Measurements from ENCODE around the gene SPTAN1. TPM values are rescaled to one million over a fixed set of nuclear protein-coding genes. Genes with fewer than 3 reads are reported as not detected.
"Not testable (repeated sequence)": the region's sequence is repeated elsewhere in the genome, so short reads cannot be mapped to it uniquely, and the experiment has no call there.

The SPTAN1 gene
- 100 to 1,000 TPM; 301 to 420 (median 400) TPM for total RNA-seq
- 225 TPM for total RNA-seq (2013)

DNA sequence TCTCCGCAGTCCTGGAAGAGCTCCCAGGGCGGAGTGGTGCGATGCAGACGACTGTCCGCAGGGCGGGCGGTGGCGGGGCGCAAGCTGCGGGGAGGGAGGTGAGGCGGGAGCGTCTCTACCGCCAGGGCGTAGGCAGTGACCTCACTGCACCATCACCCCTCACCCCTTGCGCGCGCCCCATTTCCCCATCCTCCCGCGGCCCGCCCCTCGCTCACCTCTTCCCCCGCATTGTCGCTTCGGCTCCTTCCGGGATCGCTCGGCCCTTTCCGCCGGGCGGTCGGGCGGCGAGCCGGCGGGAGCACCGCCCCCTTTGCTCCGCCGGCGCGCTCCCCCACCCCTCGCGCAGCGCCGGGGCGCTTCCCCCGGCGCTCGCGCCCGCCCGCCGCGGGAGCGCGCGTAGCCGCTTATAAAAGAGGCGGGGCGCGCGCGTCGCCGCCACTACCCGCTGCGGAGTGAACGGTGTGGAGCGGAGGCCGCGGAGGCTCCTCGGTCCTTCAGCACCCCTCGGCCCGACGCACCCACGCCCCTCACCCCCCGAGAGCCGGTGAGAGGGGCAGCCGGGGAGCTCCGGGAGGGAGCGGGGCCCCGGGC is at the start of gene SPTAN1:
TSS of gene SPTAN1 (plus strand) at position 435 of the 591 bp plus-strand sequence. CDS start 14,154 bp downstream, outside the sequence.
- Histone ChIP-seq H3K27ac (ENCODE audit: low read length) (peak within 1 kb of the TSS; percentile 88), H3K36me3 (ENCODE audit: control insufficient read depth, insufficient read depth, low read length) (no peaks in the 10 kb centered on the region), H3K4me1 (ENCODE audit: control insufficient read depth, insufficient read depth, low read length) (peaks cover 29% of the 10 kb centered on the region), H3K9me3 (ENCODE audit: control insufficient read depth, insufficient read depth, low read length) (no peaks in the 10 kb centered on the region), H3K27me3 (ENCODE audit: control insufficient read depth, insufficient read depth, low read length) (no peaks in the 10 kb centered on the region), H3K4me3 (ENCODE audit: low read length) (peak within 1 kb of the TSS; percentile 68)
- TF ChIP-seq, protein P1, sequence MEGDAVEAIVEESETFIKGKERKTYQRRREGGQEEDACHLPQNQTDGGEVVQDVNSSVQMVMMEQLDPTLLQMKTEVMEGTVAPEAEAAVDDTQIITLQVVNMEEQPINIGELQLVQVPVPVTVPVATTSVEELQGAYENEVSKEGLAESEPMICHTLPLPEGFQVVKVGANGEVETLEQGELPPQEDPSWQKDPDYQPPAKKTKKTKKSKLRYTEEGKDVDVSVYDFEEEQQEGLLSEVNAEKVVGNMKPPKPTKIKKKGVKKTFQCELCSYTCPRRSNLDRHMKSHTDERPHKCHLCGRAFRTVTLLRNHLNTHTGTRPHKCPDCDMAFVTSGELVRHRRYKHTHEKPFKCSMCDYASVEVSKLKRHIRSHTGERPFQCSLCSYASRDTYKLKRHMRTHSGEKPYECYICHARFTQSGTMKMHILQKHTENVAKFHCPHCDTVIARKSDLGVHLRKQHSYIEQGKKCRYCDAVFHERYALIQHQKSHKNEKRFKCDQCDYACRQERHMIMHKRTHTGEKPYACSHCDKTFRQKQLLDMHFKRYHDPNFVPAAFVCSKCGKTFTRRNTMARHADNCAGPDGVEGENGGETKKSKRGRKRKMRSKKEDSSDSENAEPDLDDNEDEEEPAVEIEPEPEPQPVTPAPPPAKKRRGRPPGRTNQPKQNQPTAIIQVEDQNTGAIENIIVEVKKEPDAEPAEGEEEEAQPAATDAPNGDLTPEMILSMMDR (IDR thresholded peaks at IDR 0.05) = no peak
- Mint-ChIP-seq H3K9me3 (no peaks in the 10 kb centered on the region), H3K27me3 (ENCODE audit: low read depth in 2 of 2) (no peaks in the 10 kb centered on the region), H3K27ac (peak within 1 kb of the TSS in 1 of 2 donors; percentile 94), H3K4me3 (peak within 1 kb of the TSS; percentile 93), H3K36me3 (no peaks in the 10 kb centered on the region), H3K4me1 (peaks cover 36 to 38% of the 10 kb centered on the region in 2 donors)
- intact Hi-C loops (cut with micrococcal nuclease) = loop anchor here (1.0 to 2.0 kb wide), 3 partner anchors 47 to 113 kb away; partner anchors contain the start of genes GLE1 and ODF2
- ATAC-seq (peak; percentile 86 to 94 (median 87)), DNase-seq (peak; percentile 92 to 97)
- WGBS (ENCODE audit: insufficient coverage) = under 1% methylated on average over 81 of the region's 81 CpGs

DNA sequence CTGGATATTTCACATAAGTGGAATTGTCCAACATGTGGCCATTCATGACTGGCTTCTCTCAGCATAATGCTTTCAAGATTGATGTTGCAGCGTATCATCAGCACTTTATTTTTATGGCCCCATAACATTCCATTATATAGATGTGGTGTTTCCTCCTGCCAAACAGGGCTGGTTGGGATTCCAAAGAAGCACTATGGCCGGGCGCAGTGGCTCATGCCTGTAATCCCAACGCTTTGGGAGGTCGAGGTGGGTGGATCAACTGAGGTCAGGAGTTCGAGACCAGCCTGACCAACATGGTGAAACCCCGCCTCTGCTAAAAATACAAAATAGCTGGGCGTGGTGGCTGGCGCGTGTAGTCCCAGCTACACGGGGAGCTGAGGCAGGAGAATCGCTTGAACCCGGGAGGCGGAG is 49.0 kb upstream of the SPTAN1 start:
- H3K27me3 Mint-ChIP-seq (ENCODE audit: low read depth in 2 of 2); H3K9me3 ChIP-seq (ENCODE audit: control insufficient read depth, insufficient read depth, low read length); H3K4me3 ChIP-seq (ENCODE audit: low read length); DNase-seq; ATAC-seq; H3K9me3 Mint-ChIP-seq; H3K27ac ChIP-seq (ENCODE audit: low read length); H3K27me3 ChIP-seq (ENCODE audit: control insufficient read depth, insufficient read depth, low read length); intact Hi-C loops (cut with micrococcal nuclease): not testable (repeated sequence)
- peaks cover 16% of the 10 kb centered on the region for H3K4me1 ChIP-seq (ENCODE audit: control insufficient read depth, insufficient read depth, low read length)
- H3K36me3 Mint-ChIP-seq = peaks cover 12% of the 10 kb centered on the region
- WGBS (ENCODE audit: insufficient coverage) = 84% methylated on average over 14 of the region's 14 CpGs
- peaks cover 17 to 28% of the 10 kb centered on the region in 2 donors for H3K4me1 Mint-ChIP-seq
- peaks cover 20% of the 10 kb centered on the region for H3K36me3 ChIP-seq (ENCODE audit: control insufficient read depth, insufficient read depth, low read length)
- H3K4me3 Mint-ChIP-seq = peak overlapping the region; percentile 98
- H3K27ac Mint-ChIP-seq = peak overlapping the region; percentile 66 to 95

DNA sequence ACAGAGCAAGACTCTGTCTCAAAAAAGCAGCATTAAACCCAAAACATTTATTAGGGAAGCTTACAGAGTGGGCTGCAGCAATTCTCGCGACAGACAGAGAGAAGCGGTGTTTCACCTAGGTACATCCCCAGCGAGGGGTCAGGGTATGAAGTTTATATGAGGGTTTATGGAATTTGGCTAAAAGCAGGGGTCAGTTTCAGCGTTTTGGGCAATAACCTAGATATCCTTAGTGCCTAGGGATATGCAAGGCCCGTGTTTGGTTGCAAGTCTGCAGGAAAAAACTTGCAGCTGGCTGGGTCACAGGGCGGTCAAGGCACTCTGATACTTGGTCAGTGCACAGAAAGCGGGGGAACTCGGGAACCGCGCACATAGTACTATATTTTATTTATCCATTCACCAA is 48.5 kb upstream of the SPTAN1 start:
- Histone ChIP-seq H3K4me1 (ENCODE audit: control insufficient read depth, insufficient read depth, low read length) (peaks cover 16% of the 10 kb centered on the region), H3K36me3 (ENCODE audit: control insufficient read depth, insufficient read depth, low read length) (peaks cover 18% of the 10 kb centered on the region), H3K4me3 (ENCODE audit: low read length) (peak overlapping the region; percentile 81), H3K27ac (ENCODE audit: low read length) (no peak overlapping the region), H3K9me3 (ENCODE audit: control insufficient read depth, insufficient read depth, low read length) (no peaks in the 10 kb centered on the region), H3K27me3 (ENCODE audit: control insufficient read depth, insufficient read depth, low read length) (no peaks in the 10 kb centered on the region)
- Mint-ChIP-seq H3K4me1 (peaks cover 22 to 32% of the 10 kb centered on the region in 2 donors), H3K27me3 (ENCODE audit: low read depth in 2 of 2) (no peaks in the 10 kb centered on the region), H3K4me3 (peak overlapping the region; percentile 98), H3K27ac (peak overlapping the region; percentile 95), H3K36me3 (peaks cover 12% of the 10 kb centered on the region), H3K9me3 (no peaks in the 10 kb centered on the region)
- TF ChIP-seq, protein P1 (IDR thresholded peaks at IDR 0.05) = no peak
- 41% methylated on average over 8 of the region's 11 CpGs for WGBS (ENCODE audit: insufficient coverage)
- intact Hi-C loops (cut with micrococcal nuclease) = loop anchor here (2.0 kb wide), 2 partner anchors 47 to 49 kb away; partner anchors contain the start of genes ODF2 and SPTAN1
- no peak for ATAC-seq
- DNase-seq = peak in 1 of 2 donors; percentile 22

DNA sequence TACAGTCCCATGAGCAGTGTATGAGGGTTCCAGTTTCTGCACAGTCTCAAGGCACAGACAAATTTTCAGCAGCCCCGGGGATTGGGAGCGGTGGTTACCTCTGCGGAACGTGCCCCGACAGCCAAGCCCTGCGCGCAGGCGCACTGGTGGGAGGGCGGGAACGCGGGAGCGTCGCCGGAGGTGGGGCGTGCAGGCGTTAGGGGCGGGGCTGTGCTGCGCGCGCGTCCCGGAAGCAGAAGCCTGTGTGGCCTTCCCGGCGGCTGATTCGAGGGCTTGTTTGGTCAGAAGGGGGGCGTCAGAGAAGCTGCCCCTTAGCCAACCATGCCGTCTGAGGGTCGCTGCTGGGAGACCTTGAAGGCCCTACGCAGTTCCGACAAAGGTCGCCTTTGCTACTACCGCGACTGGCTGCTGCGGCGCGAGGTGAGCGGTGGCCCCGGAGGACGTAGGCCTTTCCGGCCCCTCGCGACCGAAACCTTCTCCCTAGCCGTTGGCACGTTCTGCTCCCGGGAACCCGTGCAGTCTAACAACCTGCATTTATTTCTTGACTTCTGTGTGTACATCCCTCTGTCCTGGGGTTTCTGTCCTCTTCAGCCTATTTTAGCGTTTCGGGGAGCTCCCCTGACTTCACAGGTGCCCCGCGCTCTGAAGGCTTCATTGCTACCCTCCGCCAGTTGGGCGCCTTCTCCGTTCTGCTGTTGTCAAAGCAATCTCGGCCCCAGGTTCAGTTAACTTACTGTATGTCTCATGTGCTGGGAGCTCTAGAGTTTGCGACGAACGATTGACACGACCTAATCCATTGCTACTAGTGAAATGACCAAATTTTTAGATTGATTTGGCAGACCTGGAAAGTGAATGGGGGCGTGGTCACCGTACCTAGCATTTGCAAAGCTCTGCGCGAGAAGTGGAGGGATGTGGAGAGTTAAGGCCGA is 47.6 kb upstream of the SPTAN1 start, which contains the start of gene GLE1:
TSS of gene GLE1 (plus strand) at position 235 of the 929 bp plus-strand sequence. CDS start at position 322, 87 bp downstream.
- Mint-ChIP-seq H3K36me3 (peaks cover 11% of the 10 kb centered on the region), H3K4me3 (peak within 1 kb of the TSS; percentile 98), H3K27me3 (ENCODE audit: low read depth in 2 of 2) (no peaks in the 10 kb centered on the region), H3K27ac (peak within 1 kb of the TSS; percentile 95), H3K4me1 (peaks cover 29 to 40% of the 10 kb centered on the region in 2 donors), H3K9me3 (no peaks in the 10 kb centered on the region)
- under 1% methylated on average over 64 of the region's 64 CpGs for WGBS (ENCODE audit: insufficient coverage)
- Histone ChIP-seq H3K27ac (ENCODE audit: low read length) (peak within 1 kb of the TSS; percentile 79), H3K27me3 (ENCODE audit: control insufficient read depth, insufficient read depth, low read length) (no peaks in the 10 kb centered on the region), H3K9me3 (ENCODE audit: control insufficient read depth, insufficient read depth, low read length) (no peaks in the 10 kb centered on the region), H3K36me3 (ENCODE audit: control insufficient read depth, insufficient read depth, low read length) (peaks cover 21% of the 10 kb centered on the region), H3K4me1 (ENCODE audit: control insufficient read depth, insufficient read depth, low read length) (peaks cover 16% of the 10 kb centered on the region), H3K4me3 (ENCODE audit: low read length) (peak within 1 kb of the TSS; percentile 81)
- intact Hi-C loops (cut with micrococcal nuclease) = loop anchor here (2.0 kb wide), 2 partner anchors 48 kb away; partner anchors contain the start of genes ODF2 and SPTAN1
- ATAC-seq = peak; percentile 97 to 98 (median 97)
- peak; percentile 98 to 99 for DNase-seq
- TF ChIP-seq, protein P1 (IDR thresholded peaks at IDR 0.05) = no peak
